ENCODE data around the gene VAV1. TPM values are rescaled to one million over a fixed set of nuclear protein-coding genes. Genes with fewer than 3 reads are reported as not detected.
A peak's percentile ranks its signal among the peaks of the same experiment; 100 is the strongest.

Gene VAV1
- total and polyA plus RNA-seq, 2 donors (not counting 3 experiments of a cell fraction or from before 2014, with no cell fraction given), result not detected

GRCh38 chr19:6729573-6730152 lies 42.8 kb upstream of the VAV1 start:
- H3K36me3 ChIP-seq (ENCODE audit: control insufficient read depth in 2 of 2, extremely low read depth in 1 of 2, insufficient read depth in 2 of 2, low read length in 2 of 2), result peaks cover 0 to 5% of the 10 kb centered on the region in 2 experiments
- intact Hi-C loops (cut with micrococcal nuclease), result loop anchor here (10.0 kb wide), 2 partner anchors 55 to 305 kb away; partner anchors contain the start of genes KHSRP and TNFSF14
- H3K4me2 ChIP-seq (ENCODE audit: insufficient read depth, low read length), result no peak overlapping the region
- FAIRE-seq, result no peak
- no peaks in the 10 kb centered on the region for H3K79me2 ChIP-seq (ENCODE audit: control insufficient read depth, insufficient read depth, low read length)
- TF ChIP-seq POLR2AphosphoS5 (IDR thresholded peaks at IDR 0.05; ENCODE audit: insufficient read depth, low read depth, low read length) (no peak), MYC (IDR thresholded peaks at IDR 0.05; ENCODE audit: low read depth, low read length) (no peak), GATA2 (IDR thresholded peaks at IDR 0.05; ENCODE audit: insufficient read depth, insufficient read length, low read depth, low read length) (no peak), MAX (IDR thresholded peaks at IDR 0.05; ENCODE audit: insufficient read depth, insufficient read length) (no peak), POLR2A (IDR thresholded peaks at IDR 0.05; ENCODE audit: low read depth, low read length) (no peak)
- no peaks in the 10 kb centered on the region for H3K9me1 ChIP-seq (replicated peaks; ENCODE audit: control insufficient read depth, extremely low read depth, insufficient read depth, low read length)
- no peak for DNase-seq (ENCODE audit: low read depth, low spot score)
- no peak overlapping the region for H3K4me3 ChIP-seq (replicated peaks in 1 of 3; ENCODE audit: insufficient read depth in 1 of 3, low read depth in 1 of 3, low read length in 3 of 3)
- ChIA-PET CTCF (no interaction called here), POLR2A (no interaction called here)
- peaks cover 9% of the 10 kb centered on the region for H3K4me1 ChIP-seq (ENCODE audit: control insufficient read depth, extremely low read depth, insufficient read depth, low read length)
- dilution Hi-C loops (cut with MboI; ENCODE audit: extremely low pct_ligation_motif_present, low sequenced_read_pairs), result no loop called here
- H3K9me3 ChIP-seq (replicated peaks; ENCODE audit: control insufficient read depth, insufficient read depth, low read length), result no peaks in the 10 kb centered on the region
- no TSS peak for BruUV-seq (replicated peaks)
- H2AFZ ChIP-seq (ENCODE audit: low read depth, low read length), result no peak overlapping the region
- no peak overlapping the region for H3K9ac ChIP-seq (replicated peaks; ENCODE audit: extremely low read depth, insufficient read depth, low read length)
- no peaks in the 10 kb centered on the region for H4K20me1 ChIP-seq (replicated peaks; ENCODE audit: control insufficient read depth, extremely low read depth, insufficient read depth, low read length)
- H3K27me3 ChIP-seq (ENCODE audit: control insufficient read depth in 2 of 2, insufficient read depth in 2 of 2, low read length in 2 of 2), result no peaks in the 10 kb centered on the region
- H3K27ac ChIP-seq (ENCODE audit: insufficient read depth, low read depth, low read length), result peak overlapping the region; percentile 3

- BruUV-seq (replicated peaks), result no TSS peak
- peaks cover 0 to 5% of the 10 kb centered on the region in 2 experiments for H3K36me3 ChIP-seq (ENCODE audit: control insufficient read depth in 2 of 2, extremely low read depth in 1 of 2, insufficient read depth in 2 of 2, low read length in 2 of 2)
- H3K9me1 ChIP-seq (replicated peaks; ENCODE audit: control insufficient read depth, extremely low read depth, insufficient read depth, low read length), result no peaks in the 10 kb centered on the region
- H3K27me3 ChIP-seq (ENCODE audit: control insufficient read depth in 2 of 2, insufficient read depth in 2 of 2, low read length in 2 of 2), result no peaks in the 10 kb centered on the region
- H3K4me1 ChIP-seq (ENCODE audit: control insufficient read depth, extremely low read depth, insufficient read depth, low read length), result peaks cover 13% of the 10 kb centered on the region
- no peaks in the 10 kb centered on the region for H4K20me1 ChIP-seq (replicated peaks; ENCODE audit: control insufficient read depth, extremely low read depth, insufficient read depth, low read length)
- H3K9me3 ChIP-seq (replicated peaks; ENCODE audit: control insufficient read depth, insufficient read depth, low read length), result no peaks in the 10 kb centered on the region
- H3K9ac ChIP-seq (replicated peaks; ENCODE audit: extremely low read depth, insufficient read depth, low read length), result no peak overlapping the region
- no peak overlapping the region for H2AFZ ChIP-seq (ENCODE audit: low read depth, low read length)
- TF ChIP-seq GATA2 (IDR thresholded peaks at IDR 0.05; ENCODE audit: insufficient read depth, insufficient read length, low read depth, low read length) (no peak), POLR2A (IDR thresholded peaks at IDR 0.05; ENCODE audit: low read depth, low read length) (no peak), CTCF (IDR thresholded peaks at IDR 0.05; ENCODE audit: extremely low read depth in 1 of 2, insufficient read depth in 1 of 2, low read depth in 1 of 2, low read length in 2 of 2) (no peak), JUN (IDR thresholded peaks at IDR 0.05; ENCODE audit: borderline replicate concordance, insufficient read depth, insufficient read length, low read depth) (no peak), MAX (IDR thresholded peaks at IDR 0.05; ENCODE audit: insufficient read depth, insufficient read length) (no peak), FOS (IDR thresholded peaks at IDR 0.05; ENCODE audit: borderline replicate concordance, insufficient read depth, low read length) (no peak)
- FAIRE-seq (peak; percentile 37), DNase-seq (ENCODE audit: low read depth, low spot score) (no peak)
- intact Hi-C loops (cut with micrococcal nuclease), result loop anchor here (10.0 kb wide), 2 partner anchors 55 to 305 kb away; partner anchors contain the start of genes KHSRP and TNFSF14
- peak overlapping the region; percentile 3 for H3K27ac ChIP-seq (ENCODE audit: insufficient read depth, low read depth, low read length)
- H3K4me3 ChIP-seq (replicated peaks in 1 of 3; ENCODE audit: insufficient read depth in 1 of 3, low read depth in 1 of 3, low read length in 3 of 3), result no peak overlapping the region
- dilution Hi-C loops (cut with MboI; ENCODE audit: extremely low pct_ligation_motif_present, low sequenced_read_pairs), result no loop called here
- H3K79me2 ChIP-seq (ENCODE audit: control insufficient read depth, insufficient read depth, low read length), result no peaks in the 10 kb centered on the region
- POLR2A ChIA-PET, result interaction anchor here (0.7 kb wide), 1 partner anchor 14 kb away, joined by 5 read pairs; no protein-coding TSS in a partner anchor
- H3K4me2 ChIP-seq (ENCODE audit: insufficient read depth, low read length), result no peak overlapping the region
- CTCF ChIA-PET, result no interaction called here
Observed at GRCh38 chr19:6730153-6730804, 42.2 kb upstream of the VAV1 start.
